ENCODE measurements around the gene SAPCD1. TPM values are rescaled to one million over a fixed set of nuclear protein-coding genes. Genes with fewer than 3 reads are reported as not detected.
A peak's percentile ranks its signal among the peaks of the same experiment; 100 is the strongest.

SAPCD1 gene
- 1.4 and 2.4 TPM in 2 replicates for total RNA-seq

GRCh38 chr6:31762356-31762755, at the start of gene SAPCD1:
Gene SAPCD1 (plus strand): TSS chr6:31762656. CDS start chr6:31763055, 399 bp downstream.
- DNase-seq: no peak

- DNase-seq: no peak
Observed at GRCh38 chr6:31713465-31713864, 49.0 kb upstream of the SAPCD1 start.

DNA sequence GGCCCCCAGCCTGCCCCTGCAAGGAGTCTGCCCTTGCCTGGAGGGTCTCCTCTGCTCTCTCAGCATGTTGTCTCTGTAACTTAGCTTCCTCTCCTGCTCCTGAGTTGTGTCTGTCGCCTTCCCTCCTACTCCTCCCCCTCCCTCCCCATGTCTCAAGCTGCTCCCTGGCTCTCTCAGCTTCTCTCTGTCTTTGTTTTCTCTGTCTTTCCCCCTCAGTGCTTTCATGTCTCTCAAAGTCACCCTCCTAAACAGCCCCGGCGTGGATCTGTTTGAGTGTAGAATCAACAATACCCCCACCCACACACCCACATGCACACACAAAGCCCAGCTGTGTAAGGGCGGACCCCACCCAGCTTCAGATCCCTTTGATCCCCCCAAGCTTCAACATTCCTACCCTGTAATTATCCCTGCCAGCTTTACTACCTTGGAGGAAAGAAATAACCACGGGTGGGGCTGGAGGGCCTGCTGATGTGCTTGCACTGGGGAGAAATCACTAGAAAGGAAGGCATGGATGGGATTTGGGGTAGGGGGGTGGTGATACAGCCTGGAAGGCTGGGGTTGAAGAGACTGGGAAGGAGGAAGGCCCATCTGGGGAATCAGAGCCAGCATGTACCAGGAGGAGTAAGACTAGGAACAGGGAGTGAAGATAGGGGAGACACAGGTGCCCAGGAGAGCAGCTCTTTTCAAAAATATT, 48.3 kb upstream of the SAPCD1 start:
- no peak for DNase-seq

- DNase-seq: no peak
Observed at GRCh38 chr6:31715022-31715958, 47.2 kb upstream of the SAPCD1 start, which contains the start of gene LY6G6D. Gene LY6G6D (plus strand): TSS chr6:31715348. CDS start chr6:31715356, 8 bp downstream.

GRCh38 chr6:31717499-31718222, 44.8 kb upstream of the SAPCD1 start:
- DNase-seq: no peak

DNA sequence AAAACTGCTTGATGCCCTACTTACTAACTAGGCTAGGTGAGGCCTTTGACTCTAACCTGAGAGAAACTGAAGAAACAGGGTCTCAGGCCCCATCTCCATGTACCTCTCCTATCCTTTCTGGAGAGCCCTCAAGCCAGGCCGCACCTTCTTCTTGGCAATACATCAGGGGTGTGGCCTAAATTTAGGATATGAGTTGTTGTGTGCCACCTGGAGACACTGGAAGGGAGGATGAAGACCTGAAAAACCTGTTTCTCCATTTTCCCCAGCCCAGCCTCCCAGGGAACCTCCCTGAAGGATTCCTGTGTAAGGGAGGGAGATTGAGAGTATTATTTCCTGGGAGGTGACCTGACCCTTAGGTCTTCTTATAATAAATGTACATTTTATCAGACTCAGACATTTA, 44.2 kb upstream of the SAPCD1 start:
- DNase-seq: no peak

- DNase-seq: no peak
Observed at GRCh38 chr6:31719001-31719400, 43.5 kb upstream of the SAPCD1 start.

DNA sequence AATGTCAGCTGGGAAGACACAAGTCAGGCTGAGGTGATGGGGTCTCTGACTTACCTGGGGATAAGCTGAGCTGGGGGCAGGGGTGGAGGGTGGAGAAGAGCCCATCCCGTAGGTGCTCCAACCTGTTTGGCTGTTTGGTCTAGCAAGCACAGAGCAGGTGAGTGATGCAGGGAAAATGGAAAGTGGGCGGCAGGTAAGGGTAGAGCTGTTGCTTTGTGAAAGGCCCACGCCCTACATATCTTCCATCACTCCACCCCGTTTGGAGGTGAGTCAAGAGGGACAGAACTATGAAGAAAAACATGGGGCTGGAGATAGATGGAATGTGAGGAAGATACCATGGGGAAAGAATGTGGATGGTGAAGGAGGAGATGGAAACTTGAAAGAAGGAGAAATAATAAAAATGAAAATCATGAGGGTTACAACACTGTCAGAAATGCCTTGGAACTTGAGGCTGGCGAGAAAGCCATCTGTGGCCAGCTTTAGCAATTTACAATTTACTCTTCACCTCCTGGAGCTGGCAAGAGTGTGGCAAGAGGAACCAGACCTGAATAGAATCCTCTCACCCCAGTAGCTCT, 42.2 kb upstream of the SAPCD1 start:
- DNase-seq: no peak

DNA sequence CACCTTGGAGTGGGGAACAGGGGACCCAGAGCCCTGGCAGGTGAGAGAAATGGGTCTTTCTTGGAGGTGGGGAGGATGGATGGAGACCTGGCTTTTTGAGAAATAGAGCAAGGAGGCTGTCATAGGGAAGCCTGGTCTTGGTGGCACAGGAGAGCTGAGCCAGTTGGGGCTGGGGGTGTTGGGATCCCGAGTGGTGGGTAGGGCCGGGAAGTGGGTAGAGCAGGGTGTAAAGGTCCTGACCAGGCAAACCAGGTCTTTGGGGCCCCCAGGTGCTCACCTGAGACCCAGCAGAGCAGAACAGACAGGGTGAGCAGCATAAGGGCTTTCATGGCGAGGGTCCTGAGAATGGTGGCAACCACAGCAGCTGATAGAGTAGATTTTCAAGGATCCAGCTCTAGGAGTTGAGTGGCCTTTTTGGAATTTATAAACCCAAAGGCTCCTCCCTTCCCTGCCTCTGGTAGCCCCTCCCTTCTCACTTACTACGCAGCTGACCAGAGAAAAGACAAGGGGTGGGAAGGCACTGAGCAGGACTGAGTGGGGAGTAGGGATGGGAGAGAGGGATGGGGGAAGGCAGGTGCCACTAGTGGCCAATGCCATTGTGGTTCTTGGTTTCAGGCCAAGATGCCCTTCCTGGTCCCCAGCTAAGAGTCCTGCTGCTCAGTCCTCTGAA, 41.0 kb upstream of the SAPCD1 start, which contains the start of gene LY6G6C:
Gene LY6G6C (minus strand): TSS at position 396 of the 670 bp plus-strand sequence. CDS start 67 bp downstream, at position 329.
- DNase-seq: no peak

GRCh38 chr6:31722173-31722572, 40.3 kb upstream of the SAPCD1 start:
- DNase-seq: no peak

DNA sequence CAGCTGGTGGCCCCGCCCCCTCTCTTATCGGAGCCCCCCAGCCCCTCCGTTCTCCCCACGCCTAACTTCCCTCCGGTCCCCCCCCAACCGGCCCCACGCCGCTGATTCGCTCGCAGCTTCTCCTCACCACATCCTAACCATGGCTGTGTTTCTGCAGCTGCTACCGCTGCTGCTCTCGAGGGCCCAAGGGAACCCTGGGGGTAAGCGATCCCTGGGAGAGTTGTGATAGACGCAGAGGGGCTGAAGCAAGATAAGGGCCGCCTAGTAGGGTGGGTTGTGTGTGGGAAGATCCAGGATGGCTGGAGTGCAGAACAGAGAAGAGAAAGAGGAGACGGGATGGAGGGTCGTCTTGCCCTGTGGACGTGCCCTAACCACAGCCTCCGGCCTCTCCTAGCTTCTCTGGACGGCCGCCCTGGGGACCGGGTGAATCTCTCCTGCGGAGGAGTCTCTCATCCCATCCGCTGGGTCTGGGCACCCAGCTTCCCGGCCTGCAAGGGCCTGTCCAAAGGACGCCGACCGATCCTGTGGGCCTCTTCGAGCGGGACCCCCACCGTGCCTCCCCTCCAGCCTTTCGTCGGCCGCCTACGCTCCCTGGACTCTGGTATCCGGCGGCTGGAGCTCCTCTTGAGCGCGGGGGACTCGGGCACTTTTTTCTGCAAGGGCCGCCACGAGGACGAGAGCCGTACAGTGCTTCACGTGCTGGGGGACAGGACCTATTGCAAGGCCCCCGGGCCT, 39.0 kb upstream of the SAPCD1 start, which contains the start of gene MPIG6B:
Gene MPIG6B (plus strand): TSS at position 129 of the 735 bp plus-strand sequence. CDS start 11 bp downstream, at position 140.
- DNase-seq: no peak

- no peak for DNase-seq
Observed at GRCh38 chr6:31723980-31724691, 38.3 kb upstream of the SAPCD1 start.

- DNase-seq: peak; percentile 62
Observed at GRCh38 chr6:31725502-31726350, 36.7 kb upstream of the SAPCD1 start.

DNA sequence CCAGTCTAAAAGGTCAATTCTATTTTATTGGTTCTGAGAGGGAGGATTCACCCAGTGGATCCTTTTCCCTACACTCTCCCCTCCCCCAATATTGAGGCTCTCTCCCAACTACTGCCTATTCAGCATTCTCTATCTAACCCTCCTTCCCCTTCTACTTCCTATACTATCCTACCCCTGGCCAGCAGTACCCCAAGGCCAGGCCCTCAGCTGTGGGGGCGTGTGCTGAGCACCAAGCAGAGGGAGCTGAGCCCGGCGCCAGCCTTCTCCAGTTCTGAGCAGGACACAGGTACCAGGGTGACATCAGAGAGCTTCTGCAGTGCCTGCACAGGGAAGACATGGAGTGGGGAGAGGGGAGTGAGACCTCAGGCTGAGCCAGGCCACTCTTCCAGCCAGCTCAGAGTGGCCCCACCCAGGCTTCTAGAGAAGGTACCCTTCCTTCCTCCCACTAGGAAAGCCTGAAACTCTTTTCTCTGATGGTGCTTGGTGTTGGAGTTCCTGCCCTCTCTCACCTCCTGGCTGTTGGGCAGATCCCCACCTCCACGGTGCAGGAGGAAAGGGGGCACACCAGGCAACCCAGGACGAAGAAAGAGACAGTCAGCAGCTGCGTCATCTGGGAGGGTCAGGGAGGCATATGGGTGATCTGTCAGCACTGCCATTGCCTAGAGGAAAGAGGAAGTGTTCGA, 35.3 kb upstream of the SAPCD1 start:
- DNase-seq: no peak

GRCh38 chr6:31727717-31728671, 34.5 kb upstream of the SAPCD1 start:
- no peak for DNase-seq

- DNase-seq: no peak
Observed at GRCh38 chr6:31728767-31729514, 33.5 kb upstream of the SAPCD1 start, which contains the start of gene DDAH2. Gene DDAH2 (minus strand): TSS chr6:31729299. CDS start chr6:31729161, 138 bp downstream.

Data from dermis blood vessel endothelial cell (primary cell).